ENCODE measurements around the gene ZSCAN23.

ZSCAN23 gene

GRCh38 chr6:28485482-28485881 is 42.2 kb upstream of the ZSCAN23 start (continued):
- TF ChIP-seq HOXD13 (CRISPR knock-in tag; IDR thresholded peaks at IDR 0.05; ENCODE audit: borderline replicate concordance) (no peak), AEBP2 (tag by site-specific recombination; IDR thresholded peaks at IDR 0.05; ENCODE audit: borderline replicate concordance) (no peak), ZNF24 (tag by site-specific recombination; IDR thresholded peaks at IDR 0.05) (no peak), ZNF148 (tag by site-specific recombination; IDR thresholded peaks at IDR 0.05; ENCODE audit: borderline replicate concordance) (no peak), ZSCAN4 (tag by site-specific recombination; IDR thresholded peaks at IDR 0.05) (no peak), ZBTB10 (tag by site-specific recombination; IDR thresholded peaks at IDR 0.05) (no peak), ZNF530 (tag by site-specific recombination; IDR thresholded peaks at IDR 0.05; ENCODE audit: low read depth) (no peak), ZIC2 (tag by site-specific recombination; IDR thresholded peaks at IDR 0.05) (no peak), ZNF48 (tag by site-specific recombination; IDR thresholded peaks at IDR 0.05) (no peak)

- H3K4me1 ChIP-seq (ENCODE audit: control insufficient read depth, insufficient read depth, low read length), result no peaks in the 10 kb centered on the region
- POLR2A ChIA-PET, result no interaction called here
- CTCF ChIA-PET, result interaction anchor here (0.6 to 0.7 kb wide), 2 partner anchors 41 to 158 kb away, joined by 3 to 5 read pairs; no protein-coding TSS in a partner anchor
- H3K36me3 ChIP-seq (ENCODE audit: control insufficient read depth in 2 of 2, insufficient read depth in 1 of 2, low read length in 2 of 2), result no peaks in the 10 kb centered on the region
- no peak overlapping the region for H3K27ac ChIP-seq (ENCODE audit: extremely low read depth, low read depth, low read length)
- no peaks in the 10 kb centered on the region for H3K9me3 ChIP-seq (ENCODE audit: control insufficient read depth, insufficient read depth, low read depth, low read length)
- TF ChIP-seq ZNF692 (tag by site-specific recombination; IDR thresholded peaks at IDR 0.05) (0 out of 2 replicates have a peak, but pooled peaks have one; percentile 28), ZNF274 (IDR thresholded peaks at IDR 0.05; ENCODE audit: low read length) (no peak), ZNF274 (tag by site-specific recombination; IDR thresholded peaks at IDR 0.05; ENCODE audit: borderline replicate concordance) (no peak)
- H3K4me3 ChIP-seq (ENCODE audit: low read depth, low read length), result no peak overlapping the region
Measured at GRCh38 chr6:28480253-28480932, 37.1 kb upstream of the ZSCAN23 start.

- H3K27ac ChIP-seq (ENCODE audit: extremely low read depth, low read depth, low read length), result no peak overlapping the region
- no peak overlapping the region for H3K4me3 ChIP-seq (ENCODE audit: low read depth, low read length)
- no peaks in the 10 kb centered on the region for H3K9me3 ChIP-seq (ENCODE audit: control insufficient read depth, insufficient read depth, low read depth, low read length)
- POLR2A ChIA-PET, result no interaction called here
- CTCF ChIA-PET, result interaction anchor here (1.0 to 1.2 kb wide), 2 partner anchors 8 to 64 kb away, joined by 4 read pairs; no protein-coding TSS in a partner anchor
- no peaks in the 10 kb centered on the region for H3K4me1 ChIP-seq (ENCODE audit: control insufficient read depth, insufficient read depth, low read length)
- no peaks in the 10 kb centered on the region for H3K36me3 ChIP-seq (ENCODE audit: control insufficient read depth in 2 of 2, insufficient read depth in 1 of 2, low read length in 2 of 2)
- TF ChIP-seq PRDM1 (tag by site-specific recombination; IDR thresholded peaks at IDR 0.05) (no peak), ZNF311 (tag by site-specific recombination; IDR thresholded peaks at IDR 0.05; ENCODE audit: borderline replicate concordance) (no peak), ZBTB10 (tag by site-specific recombination; IDR thresholded peaks at IDR 0.05) (no peak), OVOL3 (tag by site-specific recombination; IDR thresholded peaks at IDR 0.05) (no peak), ZNF274 (IDR thresholded peaks at IDR 0.05; ENCODE audit: low read length) (no peak), ZNF274 (tag by site-specific recombination; IDR thresholded peaks at IDR 0.05; ENCODE audit: borderline replicate concordance) (no peak), ZNF132 (tag by site-specific recombination; IDR thresholded peaks at IDR 0.05; ENCODE audit: borderline replicate concordance) (no peak), ZNF426 (tag by site-specific recombination; IDR thresholded peaks at IDR 0.05) (no peak), ZNF660 (tag by site-specific recombination; IDR thresholded peaks at IDR 0.05) (no peak), ZNF701 (tag by site-specific recombination; IDR thresholded peaks at IDR 0.05) (no peak)
Measured at GRCh38 chr6:28478518-28478917, 35.2 kb upstream of the ZSCAN23 start.
